IPS DF 19.7 (cell line): ENCODE measurements around the gene FGD2.
A peak's percentile ranks its signal among the peaks of the same experiment; 100 is the strongest.

ENCODE experiments used
- DNase-seq: peaks from one replicate; pipeline ENCODE4 v3.0.0-alpha.2; 2013; ENCODE audit warnings: low read depth, low spot score

The FGD2 gene

GRCh38 chr6:36970892-36971842, 34.3 kb upstream of the FGD2 start:
- DNase-seq: no peak

GRCh38 chr6:36971921-36972673, 33.4 kb upstream of the FGD2 start:
- DNase-seq: no peak

- no peak for DNase-seq
Measured at GRCh38 chr6:36973190-36973589, 32.3 kb upstream of the FGD2 start.

- DNase-seq: no peak
Measured at GRCh38 chr6:36973647-36974046, 31.8 kb upstream of the FGD2 start.

GRCh38 chr6:36975231-36976006, 30.0 kb upstream of the FGD2 start:
- DNase-seq: no peak

GRCh38 chr6:36976007-36976264, 29.5 kb upstream of the FGD2 start:
- DNase-seq: no peak

- DNase-seq: no peak
Measured at GRCh38 chr6:36976509-36976908, 28.9 kb upstream of the FGD2 start.

- no peak for DNase-seq
Measured at GRCh38 chr6:36976931-36977330, 28.5 kb upstream of the FGD2 start.

GRCh38 chr6:36977470-36977941, 27.9 kb upstream of the FGD2 start:
- no peak for DNase-seq

GRCh38 chr6:36978421-36979346, 26.8 kb upstream of the FGD2 start:
- no peak for DNase-seq

GRCh38 chr6:36979347-36979742, 26.1 kb upstream of the FGD2 start:
- DNase-seq: no peak

- no peak for DNase-seq
Measured at GRCh38 chr6:36980129-36980528, 25.3 kb upstream of the FGD2 start.

GRCh38 chr6:36980876-36981619, 24.4 kb upstream of the FGD2 start:
- no peak for DNase-seq

GRCh38 chr6:36983538-36983937, 21.9 kb upstream of the FGD2 start:
- DNase-seq: no peak

GRCh38 chr6:36984581-36985416, 20.7 kb upstream of the FGD2 start:
- DNase-seq: peak; percentile 48

GRCh38 chr6:36985417-36985807, 20.0 kb upstream of the FGD2 start:
- DNase-seq: no peak

- no peak for DNase-seq
Measured at GRCh38 chr6:36985808-36986703, 19.4 kb upstream of the FGD2 start, which contains the start of gene MTCH1. Gene MTCH1 (minus strand): TSS chr6:36986196. CDS start chr6:36986173, 23 bp downstream.

- DNase-seq: no peak
Measured at GRCh38 chr6:36986704-36987047, 18.8 kb upstream of the FGD2 start.
